NCI-H748 (cell line): ENCODE results near the gene BLID.
A peak's percentile ranks its signal among the peaks of the same experiment; 100 is the strongest.

Experiments used
- DNase-seq: peaks from one replicate; lab custom pipeline; 2025; ENCODE audit not compliant: unreplicated experiment; lab: John Stamatoyannopoulos, UW

BLID gene, protein sequence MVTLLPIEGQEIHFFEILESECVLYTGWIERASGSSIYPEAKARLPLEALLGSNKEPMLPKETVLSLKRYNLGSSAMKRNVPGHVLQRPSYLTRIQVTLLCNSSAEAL

GRCh38 chr11:122115524-122116379, at the start of gene BLID:
Gene BLID (minus strand): TSS chr11:122116215. CDS start chr11:122115922, 293 bp downstream.
- DNase-seq = peak; percentile 26

DNA sequence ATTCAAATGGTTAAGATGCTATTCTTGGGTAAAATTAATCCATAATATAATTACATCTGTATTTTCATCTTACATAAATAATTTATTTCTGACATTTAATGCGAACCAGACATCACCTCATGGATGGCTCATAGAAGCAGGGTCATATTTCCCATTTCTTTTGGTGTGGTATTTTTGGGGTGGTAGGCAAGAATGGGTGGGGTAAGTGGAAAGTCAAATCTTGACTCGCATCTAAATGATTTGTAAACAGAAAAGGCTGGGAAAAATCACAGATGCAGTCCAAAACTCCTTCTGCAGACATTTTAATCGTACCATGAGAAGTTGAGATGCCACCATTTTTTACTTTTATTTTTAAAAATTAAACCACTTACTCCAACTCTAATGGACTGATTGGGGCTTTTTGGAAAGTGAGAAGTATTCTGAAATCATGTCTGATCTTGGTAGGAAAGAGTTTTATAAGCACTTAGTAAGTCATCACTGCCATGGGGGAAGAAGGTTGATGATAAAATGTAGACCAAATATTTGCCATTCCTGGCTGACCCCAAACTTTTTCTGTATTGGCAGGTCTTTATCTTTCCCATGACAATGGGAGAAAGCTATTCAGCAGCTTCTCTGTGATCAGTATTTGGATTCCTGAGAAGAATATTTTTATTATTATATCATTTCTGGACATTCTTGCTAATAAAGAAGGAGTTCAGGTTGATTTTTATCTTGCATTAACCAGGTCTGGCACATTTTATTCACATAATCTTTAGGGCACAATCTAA, 47.2 kb upstream of the BLID start:
- no peak for DNase-seq

- DNase-seq = no peak
These were observed 46.1 kb upstream of the BLID start for GRCh38 chr11:122162095-122162494.

GRCh38 chr11:122160841-122161590, 45.0 kb upstream of the BLID start:
- DNase-seq = no peak

DNA sequence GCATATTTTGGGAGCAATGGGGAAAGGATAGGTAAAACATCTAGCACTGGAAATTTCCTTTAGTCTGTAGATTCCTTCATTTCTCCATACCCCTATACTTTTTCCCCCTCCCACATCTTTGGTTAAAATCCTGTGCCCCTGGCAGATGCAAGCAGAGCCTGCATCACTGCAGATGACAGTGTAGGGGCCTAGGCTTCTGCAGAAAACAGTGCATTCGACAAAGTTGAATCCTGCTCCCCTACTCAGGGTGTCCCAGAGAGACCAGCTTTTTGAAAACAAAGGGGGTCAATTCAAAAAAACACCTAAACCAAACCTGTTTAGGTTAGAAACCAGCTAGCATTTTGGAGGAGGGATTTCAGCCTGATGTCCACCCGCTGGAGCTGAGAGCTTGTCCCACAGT, 43.8 kb upstream of the BLID start:
- no peak for DNase-seq

DNA sequence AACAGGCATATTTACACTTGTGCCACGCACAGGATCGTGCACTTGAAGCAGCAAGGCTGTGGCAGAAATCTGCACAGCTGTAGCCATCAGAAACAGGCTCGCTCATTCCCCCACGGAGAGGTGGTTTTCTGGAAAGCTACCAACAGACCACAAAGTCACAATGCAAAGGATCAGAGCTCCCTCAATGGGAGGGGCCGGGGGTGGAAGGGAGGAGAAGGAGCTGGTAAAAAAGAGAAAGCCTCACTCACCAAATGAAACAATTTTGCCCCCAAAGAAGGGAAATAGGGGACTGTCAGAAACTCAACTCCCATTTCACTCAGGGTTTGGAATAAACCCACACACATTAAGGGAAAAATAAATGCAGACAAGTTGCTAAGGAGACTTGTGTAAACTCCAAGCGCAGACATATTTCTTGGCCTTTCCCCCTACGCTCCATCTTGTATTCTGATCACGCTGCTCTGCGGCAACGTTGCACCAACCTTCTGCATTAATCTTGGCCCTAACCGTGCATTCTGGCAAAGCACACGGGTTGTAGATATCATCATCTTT, 43.2 kb upstream of the BLID start:
- DNase-seq = peak; percentile 0

DNA sequence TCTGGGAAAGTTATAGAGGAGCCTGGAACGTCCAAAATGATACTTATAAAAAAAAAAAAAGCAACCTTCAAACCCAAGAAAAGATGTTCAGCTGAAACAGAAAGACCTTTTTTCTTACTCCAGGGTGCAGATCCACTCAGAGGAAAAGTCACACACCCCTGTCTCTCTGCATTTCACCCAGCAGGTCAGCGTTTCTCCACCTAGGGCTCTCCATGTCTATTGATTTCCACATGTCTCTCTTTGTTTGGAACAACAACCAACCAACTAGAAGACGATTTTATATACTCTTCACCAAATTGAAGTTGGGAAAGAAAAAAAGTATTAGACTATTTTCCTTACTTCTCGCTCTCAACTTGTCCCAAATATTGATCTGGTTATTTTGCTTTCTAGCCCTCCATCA, 42.2 kb upstream of the BLID start:
- DNase-seq = no peak

DNA sequence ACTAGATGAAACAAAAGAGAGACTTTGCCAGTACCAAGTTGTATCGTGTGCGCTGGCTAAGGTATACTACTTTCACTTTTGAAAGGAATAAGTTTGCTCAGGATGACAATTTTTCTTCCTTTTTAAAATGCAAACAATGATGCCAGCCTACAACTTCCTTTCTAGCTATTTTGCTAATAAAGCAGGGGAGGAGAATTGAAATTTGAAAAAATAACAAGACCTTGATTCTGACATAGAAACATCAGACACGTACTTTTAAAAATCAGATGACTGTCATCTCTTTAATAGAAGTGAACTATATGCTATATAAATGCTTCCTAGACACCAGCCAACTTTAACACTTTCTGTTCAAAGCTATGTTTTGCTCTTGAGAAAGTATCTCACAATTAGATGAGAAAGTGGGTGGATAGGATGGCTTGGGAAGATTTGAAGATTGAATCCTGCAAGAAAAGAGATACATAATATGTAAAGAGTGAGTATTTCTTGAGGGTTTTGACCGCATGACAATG, 41.7 kb upstream of the BLID start:
- DNase-seq = no peak

DNA sequence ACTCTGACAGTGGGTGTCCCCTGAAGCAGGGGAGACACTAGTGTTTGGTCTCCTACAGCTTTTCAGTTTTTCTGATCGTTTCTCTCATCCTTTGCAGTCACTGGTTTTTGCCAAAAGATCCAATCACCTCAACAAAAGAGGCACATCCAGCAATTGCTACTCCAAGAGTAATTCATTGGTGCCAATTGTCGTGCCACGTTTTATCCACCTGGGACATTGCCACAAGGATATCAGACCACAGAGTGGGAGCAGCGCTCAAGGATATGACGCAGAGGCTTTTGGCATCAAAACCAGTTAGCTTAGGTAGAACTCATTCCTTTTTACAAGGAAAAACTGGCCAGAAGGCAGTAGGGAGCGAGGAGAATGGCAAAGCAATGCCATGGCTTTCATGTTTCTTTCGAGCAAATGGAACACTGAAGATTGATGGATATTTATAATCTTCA, 40.9 kb upstream of the BLID start:
- peak; percentile 24 for DNase-seq

GRCh38 chr11:122155765-122156527, 39.9 kb upstream of the BLID start:
- DNase-seq = no peak

- no peak for DNase-seq
These were observed 39.0 kb upstream of the BLID start for GRCh38 chr11:122154994-122155393.

- no peak for DNase-seq
These were observed 38.2 kb upstream of the BLID start for GRCh38 chr11:122154227-122154626.

DNA sequence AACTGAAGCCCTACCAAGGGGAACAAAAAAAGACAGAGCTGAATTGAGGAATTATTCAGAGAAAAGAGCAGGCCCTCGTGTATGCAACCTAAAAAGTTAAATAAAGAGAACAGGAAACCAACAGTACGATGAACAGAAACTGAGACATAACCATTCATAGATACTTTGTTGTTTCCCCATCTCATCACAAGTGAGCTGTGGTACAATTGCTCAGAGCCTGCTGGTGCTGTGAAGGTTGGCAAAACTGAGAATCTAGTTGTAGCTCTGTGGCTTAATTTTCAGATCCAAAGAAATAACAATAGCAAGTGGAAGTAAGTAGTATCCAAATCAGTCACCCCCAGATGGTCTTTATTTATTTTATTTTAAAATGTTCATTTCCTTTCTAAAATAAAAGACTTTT, 37.7 kb upstream of the BLID start:
- no peak for DNase-seq

GRCh38 chr11:122150216-122151124, 34.5 kb upstream of the BLID start:
- no peak for DNase-seq

DNA sequence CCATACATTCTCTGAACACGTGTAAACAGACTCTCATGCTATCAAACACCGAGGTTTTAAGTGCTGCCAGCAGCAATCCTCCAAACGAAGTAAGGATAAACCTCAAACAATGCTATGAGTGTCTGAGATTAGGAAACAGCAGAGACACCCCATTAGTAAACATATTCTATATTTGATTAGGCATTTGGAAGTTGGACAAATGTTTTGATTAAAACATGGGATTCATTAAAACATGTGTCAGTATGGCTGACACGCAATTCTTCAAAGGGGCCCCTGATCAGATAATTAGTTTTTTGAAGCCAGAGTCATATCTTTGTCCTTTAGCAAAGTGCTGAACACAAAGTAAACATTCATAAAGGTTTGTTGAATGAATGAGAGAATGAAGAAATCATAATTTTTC, 33.2 kb upstream of the BLID start:
- peak; percentile 52 for DNase-seq

DNA sequence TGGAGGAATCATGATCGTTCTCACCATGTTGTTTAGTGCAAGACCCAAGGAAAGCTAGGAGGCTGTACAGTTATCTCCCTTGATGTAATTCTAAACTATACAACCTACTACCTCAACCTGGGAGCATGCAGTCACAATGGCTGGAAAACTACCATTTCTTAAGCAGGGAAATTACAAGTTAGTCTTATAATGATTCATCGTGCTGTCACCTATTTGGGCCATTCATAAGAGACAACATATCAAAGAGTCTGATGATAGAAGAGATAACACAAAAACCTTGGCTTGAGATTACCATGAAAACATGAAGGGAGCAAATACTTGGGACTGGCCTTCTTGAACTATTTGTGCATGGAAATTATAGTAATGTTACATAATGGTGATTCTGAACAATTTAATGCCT, 30.5 kb upstream of the BLID start:
- DNase-seq = no peak

GRCh38 chr11:122145715-122146274, 29.8 kb upstream of the BLID start:
- no peak for DNase-seq

DNA sequence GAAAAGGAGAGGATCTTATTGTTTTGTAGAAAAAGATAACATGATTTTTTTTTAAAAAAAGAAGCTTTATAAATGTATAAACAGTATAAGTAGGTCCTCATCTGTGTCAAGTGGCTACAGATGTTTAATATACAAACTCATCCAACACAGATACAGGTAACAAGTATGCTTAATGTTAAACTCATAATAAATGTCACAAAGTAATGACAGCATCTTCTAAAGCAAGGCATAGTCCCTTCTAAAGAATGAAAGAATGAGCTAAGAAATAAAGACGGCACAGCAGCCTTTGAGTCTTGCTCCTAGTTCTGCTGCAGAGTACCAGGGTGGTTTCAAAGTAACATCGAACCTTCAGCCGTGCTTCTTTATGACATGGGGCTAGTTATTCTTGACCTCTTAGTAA, 28.7 kb upstream of the BLID start:
- DNase-seq = no peak

DNA sequence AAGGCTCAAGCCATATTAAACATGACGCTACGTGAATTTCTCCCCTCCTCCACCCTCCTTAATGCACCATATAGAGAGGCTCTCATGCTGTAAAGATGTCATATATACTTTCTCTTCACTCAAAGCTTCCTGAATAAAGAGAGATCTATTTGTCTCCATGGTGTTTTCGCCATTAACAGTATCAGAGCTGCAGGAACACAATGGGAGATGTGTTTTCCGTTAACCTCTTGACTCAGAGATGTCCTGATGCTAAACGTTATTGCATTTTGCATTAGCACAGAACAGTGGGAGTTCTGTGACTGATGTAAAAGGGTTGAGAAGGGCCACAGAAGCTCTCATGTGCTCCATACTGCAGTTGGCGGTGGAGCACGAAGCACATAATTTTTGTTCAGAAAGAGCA, 25.7 kb upstream of the BLID start:
- DNase-seq = peak; percentile 65
